GM12872 (cell line): ENCODE measurements around the gene RPS10.

ENCODE experiments used
- TF ChIP-seq, protein P1 (sequence below): IDR thresholded peaks from 3 replicates; pipeline ENCODE4 v1.5.1; 2011; ENCODE audit warnings: low read depth, mild to moderate bottlenecking, low read length, moderate library complexity; ENCODE audit not compliant: insufficient read depth

RPS10 gene

DNA sequence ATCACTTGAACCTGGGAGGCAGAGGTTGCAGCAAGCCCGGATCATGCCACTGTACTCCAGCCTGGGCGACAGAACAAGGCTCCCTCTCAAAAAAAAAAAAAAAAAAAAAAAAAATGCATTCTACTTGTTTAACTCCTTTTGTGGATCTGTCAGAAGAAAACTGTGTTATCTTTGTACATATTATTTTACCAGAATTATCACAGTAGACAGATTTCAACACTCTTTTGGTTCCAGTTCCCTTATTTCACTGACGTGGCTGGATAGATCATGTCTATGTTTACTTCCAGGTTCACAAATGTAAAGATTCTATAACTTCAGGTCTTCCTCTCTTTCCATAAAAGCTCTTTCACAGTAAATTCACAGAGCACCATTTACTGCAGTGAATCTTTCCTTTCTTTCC, 51.8 kb downstream of the RPS10 start:
- TF ChIP-seq, protein P1, sequence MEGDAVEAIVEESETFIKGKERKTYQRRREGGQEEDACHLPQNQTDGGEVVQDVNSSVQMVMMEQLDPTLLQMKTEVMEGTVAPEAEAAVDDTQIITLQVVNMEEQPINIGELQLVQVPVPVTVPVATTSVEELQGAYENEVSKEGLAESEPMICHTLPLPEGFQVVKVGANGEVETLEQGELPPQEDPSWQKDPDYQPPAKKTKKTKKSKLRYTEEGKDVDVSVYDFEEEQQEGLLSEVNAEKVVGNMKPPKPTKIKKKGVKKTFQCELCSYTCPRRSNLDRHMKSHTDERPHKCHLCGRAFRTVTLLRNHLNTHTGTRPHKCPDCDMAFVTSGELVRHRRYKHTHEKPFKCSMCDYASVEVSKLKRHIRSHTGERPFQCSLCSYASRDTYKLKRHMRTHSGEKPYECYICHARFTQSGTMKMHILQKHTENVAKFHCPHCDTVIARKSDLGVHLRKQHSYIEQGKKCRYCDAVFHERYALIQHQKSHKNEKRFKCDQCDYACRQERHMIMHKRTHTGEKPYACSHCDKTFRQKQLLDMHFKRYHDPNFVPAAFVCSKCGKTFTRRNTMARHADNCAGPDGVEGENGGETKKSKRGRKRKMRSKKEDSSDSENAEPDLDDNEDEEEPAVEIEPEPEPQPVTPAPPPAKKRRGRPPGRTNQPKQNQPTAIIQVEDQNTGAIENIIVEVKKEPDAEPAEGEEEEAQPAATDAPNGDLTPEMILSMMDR = no peak

DNA sequence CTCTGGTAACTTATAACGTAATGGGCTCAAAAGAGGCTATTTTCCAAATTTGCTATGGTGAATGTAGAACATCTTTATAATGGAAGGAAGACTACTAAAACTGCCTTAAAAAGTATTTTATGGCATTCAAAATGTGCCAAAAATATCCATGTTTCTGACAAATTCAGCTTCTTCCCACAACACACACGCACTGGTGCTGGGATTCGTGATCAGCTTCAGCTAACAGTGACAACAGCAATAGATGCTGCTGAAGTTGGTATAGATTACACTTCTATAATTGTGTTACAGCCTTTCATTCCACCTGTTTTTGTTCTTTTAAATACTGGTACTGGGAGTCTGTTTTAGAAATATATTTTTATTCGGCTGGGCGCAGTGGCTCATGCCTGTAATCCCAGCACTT, 52.4 kb downstream of the RPS10 start:
- TF ChIP-seq, protein P1 = no peak

DNA sequence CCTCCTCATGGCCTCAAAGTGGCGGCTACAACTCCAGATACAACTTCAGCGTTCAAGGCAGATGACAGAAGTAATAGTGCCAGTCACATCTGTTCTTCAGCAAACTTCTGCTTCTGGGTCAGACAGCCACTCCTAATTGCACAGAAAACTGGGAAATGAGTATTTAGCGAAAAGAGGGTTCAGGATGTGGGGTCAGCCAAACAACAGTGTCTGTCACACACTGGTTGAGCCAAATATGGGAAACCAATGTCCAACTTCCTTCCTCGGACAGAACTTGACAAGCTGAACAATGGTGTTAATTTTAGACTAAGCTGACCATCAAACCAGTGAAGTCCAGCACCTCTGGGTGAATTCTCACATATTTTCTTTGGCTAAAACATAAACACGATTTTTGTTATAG, 55.5 kb downstream of the RPS10 start:
- TF ChIP-seq, protein P1 = no peak

DNA sequence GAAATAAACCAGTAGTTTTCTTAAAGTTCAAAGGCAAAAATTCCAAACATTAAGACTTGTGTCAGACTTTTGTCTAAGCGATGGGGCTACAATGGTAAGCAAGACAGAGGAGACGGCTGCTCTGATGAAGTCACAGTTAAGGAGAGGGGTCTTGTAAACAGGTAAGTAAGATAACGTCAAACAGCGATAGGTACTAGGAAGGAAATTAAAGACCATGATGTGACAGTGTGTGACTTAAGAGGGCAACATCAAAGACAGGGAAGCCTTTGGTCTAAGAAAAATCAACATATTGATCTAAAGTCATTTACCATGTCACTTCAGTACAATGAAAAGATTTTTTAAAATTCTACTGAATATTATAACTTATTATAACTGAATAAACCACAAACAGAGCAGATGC, 56.5 kb downstream of the RPS10 start:
- TF ChIP-seq, protein P1 = no peak
